Choroid plexus epithelial cell (primary cell): ENCODE measurements around the gene PGAP3.
A peak's percentile ranks its signal among the peaks of the same experiment; 100 is the strongest.

Experiments
- DNase-seq: peaks from one replicate; pipeline ENCODE4 v3.0.0-alpha.2; 2010; ENCODE audit warnings: low read depth
- H3K4me3 ChIP-seq: 2 replicates; pipeline ENCODE4 v1.5.1; 2011; ENCODE audit warnings: low read depth, mild to moderate bottlenecking, control low read depth, low read length, moderate library complexity
- TF ChIP-seq, protein P1 (sequence below): conservative IDR thresholded peaks from 2 replicates; pipeline ENCODE4 v1.5.1; 2011; ENCODE audit warnings: low read depth, mild to moderate bottlenecking, control low read depth, inconsistent platforms, low read length, moderate library complexity

The PGAP3 gene

DNA sequence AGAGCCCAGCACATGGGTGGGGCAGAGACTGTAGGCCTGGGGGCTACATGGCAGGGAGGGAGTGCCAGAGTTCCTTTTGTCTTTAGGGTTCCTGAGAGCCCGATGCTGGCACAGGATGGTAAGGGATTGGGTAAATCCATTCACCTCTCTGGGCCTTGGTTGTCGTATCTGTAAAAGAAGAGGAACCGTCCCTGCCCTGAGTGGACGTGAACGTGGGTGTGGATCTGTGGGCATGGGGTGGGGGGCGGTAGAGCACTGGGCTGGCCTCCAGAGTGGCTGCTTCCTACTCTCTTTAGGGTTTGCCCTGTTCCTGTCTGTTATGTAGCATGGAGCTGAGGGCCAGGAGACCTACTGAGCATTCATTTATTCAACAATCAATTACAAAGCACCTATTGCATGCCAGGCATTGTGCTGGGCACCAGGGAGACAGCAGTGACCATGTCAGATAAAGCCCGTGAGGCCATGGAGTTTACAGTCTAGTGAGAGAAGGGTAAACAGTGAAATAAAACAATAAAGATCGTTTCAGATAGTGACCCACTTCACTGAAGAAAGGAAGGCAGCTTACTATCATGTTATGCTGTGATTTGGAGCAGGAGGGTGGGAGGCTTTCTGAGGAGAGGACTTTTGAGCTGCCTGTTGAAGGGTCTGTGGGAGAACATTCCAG, 35.8 kb downstream of the PGAP3 start:
- DNase-seq, result no peak
- H3K4me3 ChIP-seq, result no peak overlapping the region
- TF ChIP-seq, protein P1, sequence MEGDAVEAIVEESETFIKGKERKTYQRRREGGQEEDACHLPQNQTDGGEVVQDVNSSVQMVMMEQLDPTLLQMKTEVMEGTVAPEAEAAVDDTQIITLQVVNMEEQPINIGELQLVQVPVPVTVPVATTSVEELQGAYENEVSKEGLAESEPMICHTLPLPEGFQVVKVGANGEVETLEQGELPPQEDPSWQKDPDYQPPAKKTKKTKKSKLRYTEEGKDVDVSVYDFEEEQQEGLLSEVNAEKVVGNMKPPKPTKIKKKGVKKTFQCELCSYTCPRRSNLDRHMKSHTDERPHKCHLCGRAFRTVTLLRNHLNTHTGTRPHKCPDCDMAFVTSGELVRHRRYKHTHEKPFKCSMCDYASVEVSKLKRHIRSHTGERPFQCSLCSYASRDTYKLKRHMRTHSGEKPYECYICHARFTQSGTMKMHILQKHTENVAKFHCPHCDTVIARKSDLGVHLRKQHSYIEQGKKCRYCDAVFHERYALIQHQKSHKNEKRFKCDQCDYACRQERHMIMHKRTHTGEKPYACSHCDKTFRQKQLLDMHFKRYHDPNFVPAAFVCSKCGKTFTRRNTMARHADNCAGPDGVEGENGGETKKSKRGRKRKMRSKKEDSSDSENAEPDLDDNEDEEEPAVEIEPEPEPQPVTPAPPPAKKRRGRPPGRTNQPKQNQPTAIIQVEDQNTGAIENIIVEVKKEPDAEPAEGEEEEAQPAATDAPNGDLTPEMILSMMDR, result no peak

DNA sequence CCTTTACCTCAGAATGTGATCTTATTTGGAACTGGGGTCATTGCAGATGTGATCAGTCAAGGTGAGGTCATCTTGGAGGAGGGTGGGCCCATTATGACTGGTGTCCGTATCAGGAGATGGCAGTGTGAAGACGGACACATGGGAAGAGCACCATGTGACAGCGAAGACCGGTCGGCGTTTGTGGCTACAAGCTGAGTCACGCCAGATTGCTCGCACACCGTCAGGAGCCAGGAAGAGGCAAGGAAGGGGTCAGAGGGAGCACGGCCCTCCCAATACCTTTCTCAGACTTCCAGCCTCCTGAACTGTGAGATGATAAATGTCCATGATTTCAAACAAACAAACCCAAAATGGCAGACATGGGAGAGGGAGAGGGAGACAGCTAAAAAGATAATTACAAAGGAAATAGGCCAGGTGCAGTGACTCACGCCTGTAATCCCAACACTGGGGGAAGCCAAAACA, 37.7 kb downstream of the PGAP3 start:
- DNase-seq, result no peak
- no peak overlapping the region for H3K4me3 ChIP-seq
- TF ChIP-seq, protein P1, result no peak

DNA sequence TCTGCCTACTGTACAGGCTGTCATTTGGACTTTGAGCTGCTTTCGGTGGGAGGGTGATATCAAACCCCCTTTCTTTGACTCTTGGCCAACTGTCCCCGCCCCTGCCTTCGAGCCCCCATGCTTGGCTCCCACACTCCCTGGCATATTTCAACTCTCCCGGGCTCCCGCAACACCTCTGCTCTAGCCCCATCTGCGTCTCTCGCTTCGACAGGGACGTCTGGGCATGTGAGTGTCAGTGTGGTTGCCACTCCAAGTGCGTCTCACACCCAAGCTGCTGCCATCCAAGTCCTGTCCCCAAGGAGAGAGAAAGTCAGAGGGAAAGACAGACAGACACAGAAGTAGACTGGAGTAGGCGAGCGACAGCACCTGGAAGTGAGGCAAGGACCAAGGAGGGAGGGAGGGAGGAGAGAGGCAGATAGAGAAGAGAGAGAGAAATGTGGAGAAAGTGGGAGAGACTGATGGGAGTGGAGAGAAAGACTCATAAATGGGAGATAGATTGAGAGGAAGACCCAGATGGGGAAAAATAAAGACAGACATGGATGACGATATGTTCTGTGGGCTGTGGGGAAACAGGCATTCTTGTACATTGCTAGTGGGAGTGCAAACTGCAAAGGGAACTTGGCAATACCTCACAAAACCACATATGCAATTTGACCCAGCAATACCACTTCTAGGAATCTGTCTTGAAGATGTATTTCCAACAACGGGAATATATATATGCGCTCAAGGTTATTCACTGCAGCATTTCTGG, 39.1 kb downstream of the PGAP3 start:
- peak; percentile 65 for DNase-seq
- H3K4me3 ChIP-seq, result no peak overlapping the region
- TF ChIP-seq, protein P1, result no peak

DNA sequence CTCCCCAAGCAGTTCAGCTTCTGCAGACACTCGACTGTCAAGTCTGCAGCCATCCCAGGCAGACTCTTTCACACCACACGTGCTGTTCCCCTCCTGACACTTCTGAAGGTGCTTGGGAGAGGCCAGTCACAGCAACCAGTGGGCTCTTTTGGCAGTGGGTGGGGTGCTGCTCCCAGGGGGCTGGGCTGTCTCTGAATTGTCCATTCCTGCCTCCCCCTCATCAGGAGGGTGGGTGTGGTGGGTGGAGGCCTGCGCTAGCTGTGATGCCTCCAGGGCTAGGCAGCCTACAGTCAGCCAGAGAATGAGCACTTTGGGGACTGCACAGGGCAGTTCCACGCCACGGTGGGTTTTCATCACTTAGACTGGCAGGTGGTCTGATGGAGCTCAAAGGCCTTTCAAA, 40.6 kb downstream of the PGAP3 start:
- H3K4me3 ChIP-seq, result no peak overlapping the region
- DNase-seq, result no peak
- TF ChIP-seq, protein P1, result no peak

DNA sequence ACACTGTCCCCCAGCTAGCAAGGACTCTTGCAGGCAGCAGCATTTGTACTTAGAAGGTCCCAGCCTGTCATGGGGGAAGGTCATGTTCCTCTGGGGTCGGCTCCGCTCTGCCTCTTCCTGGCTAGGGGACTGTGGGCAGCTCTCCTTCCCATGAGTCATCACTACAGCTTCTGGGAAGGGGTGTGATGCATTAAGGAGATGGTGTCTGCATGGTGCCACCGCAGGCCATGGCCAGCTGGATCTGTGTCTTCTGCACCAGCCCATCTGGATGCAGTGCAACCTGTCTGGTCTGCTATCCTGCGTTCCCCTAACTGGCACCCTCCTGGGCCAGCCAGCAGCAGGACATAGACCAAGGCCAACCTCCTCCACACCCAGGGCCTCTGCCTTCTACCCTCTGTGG, 44.6 kb downstream of the PGAP3 start:
- no peak for DNase-seq
- TF ChIP-seq, protein P1, result no peak
- H3K4me3 ChIP-seq, result no peak overlapping the region

DNA sequence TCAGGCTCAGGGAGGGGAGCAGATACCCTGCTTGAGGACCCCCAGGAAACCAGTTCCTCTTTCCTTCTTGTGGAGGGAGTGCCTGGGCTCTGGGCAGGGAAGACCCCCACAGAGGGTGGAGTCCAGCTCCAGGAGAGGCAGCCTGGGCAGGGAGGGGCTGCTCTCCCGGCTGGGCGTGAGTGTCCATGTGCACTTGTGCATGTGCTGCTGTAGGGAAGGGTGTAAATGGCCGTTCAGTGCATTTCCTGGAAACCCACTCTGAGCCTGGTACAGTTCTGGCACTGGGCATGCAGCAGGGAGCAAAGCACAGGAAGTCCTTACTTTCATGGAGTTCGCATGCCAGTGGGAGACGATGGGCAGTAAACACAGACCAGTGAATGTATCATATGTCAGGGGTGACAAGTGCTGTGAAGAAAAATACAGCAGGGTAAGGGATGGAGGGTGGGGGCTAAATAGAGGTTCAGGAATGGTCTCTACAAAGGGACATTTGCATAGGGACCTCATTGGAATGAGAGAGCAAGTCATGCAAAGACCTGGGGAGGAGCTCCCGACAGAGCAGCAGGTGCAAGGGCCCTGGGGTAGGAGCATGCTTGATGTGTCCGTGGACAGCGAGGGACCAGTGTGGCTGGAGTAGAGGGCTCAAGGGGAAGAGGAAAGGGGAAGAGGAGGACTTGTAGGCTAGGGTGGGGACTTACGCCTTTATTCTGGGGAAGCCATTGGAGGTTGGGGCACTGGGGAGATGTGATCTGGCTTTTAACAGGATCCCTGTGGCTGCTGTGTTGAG, 45.4 kb downstream of the PGAP3 start:
- TF ChIP-seq, protein P1, result no peak
- H3K4me3 ChIP-seq, result no peak overlapping the region
- DNase-seq, result no peak
